SK-N-SH treated with all-trans-retinoic acid at 6 μM for 48 hours (cell line): ENCODE measurements around the gene GPR137.

ENCODE experiments used
- ATAC-seq: fragments of 200-7000 bp; cut with Tn5 transposase; 3 replicates; pipeline ENCODE4 v1.9.1; 2020; ENCODE audit warnings: mild to moderate bottlenecking, moderate library complexity
- BACH2 ChIP-seq: fragments of 250-450 bp; sonication (Bioruptor Pico); IDR thresholded peaks from 2 replicates; pipeline ENCODE4 v1.9.0; 2021; ENCODE audit warnings: mild to moderate bottlenecking, borderline replicate concordance
- CSDC2 ChIP-seq: fragments of 250-450 bp; sonication (Bioruptor Pico); IDR thresholded peaks from 2 replicates; pipeline ENCODE4 v1.5.0; 2020; ENCODE audit warnings: mild to moderate bottlenecking, moderate library complexity
- ESRRG ChIP-seq: fragments of 250-450 bp; sonication (Bioruptor Pico); IDR thresholded peaks from 2 replicates; pipeline ENCODE4 v1.6.1; 2021; ENCODE audit warnings: mild to moderate bottlenecking
- GLIS3 ChIP-seq: fragments of 250-450 bp; sonication (Bioruptor Pico); IDR thresholded peaks from 2 replicates; pipeline ENCODE4 v1.5.0; 2020; ENCODE audit warnings: mild to moderate bottlenecking, moderate library complexity
- OSR1 ChIP-seq: fragments of 250-450 bp; sonication (Bioruptor Pico); IDR thresholded peaks from 2 replicates; pipeline ENCODE4 v1.8.0; 2022; ENCODE audit warnings: moderate library complexity, mild to moderate bottlenecking, inconsistent platforms
- PPARA ChIP-seq: fragments of 250-450 bp; sonication (Bioruptor Pico); IDR thresholded peaks from 2 replicates; pipeline ENCODE4 v1.5.0; 2020; ENCODE audit warnings: mild to moderate bottlenecking, borderline replicate concordance
- RARB ChIP-seq: fragments of 250-450 bp; sonication (Bioruptor Pico); IDR thresholded peaks from 2 replicates; pipeline ENCODE4 v1.8.0; 2021; ENCODE audit warnings: mild to moderate bottlenecking, moderate library complexity
- TCF4 ChIP-seq: fragments of 250-450 bp; sonication (Bioruptor Pico); IDR thresholded peaks from 2 replicates; pipeline ENCODE4 v1.8.0; 2021; ENCODE audit warnings: mild to moderate bottlenecking, moderate library complexity, borderline replicate concordance
- ZC3H10 ChIP-seq: fragments of 250-450 bp; sonication (Bioruptor Pico); IDR thresholded peaks from 2 replicates; pipeline ENCODE4 v1.5.1; 2021; ENCODE audit warnings: mild to moderate bottlenecking, moderate library complexity
- ZFP3 ChIP-seq: fragments of 250-450 bp; sonication (Bioruptor Pico); IDR thresholded peaks from 2 replicates; pipeline ENCODE4 v1.5.0; 2020; ENCODE audit warnings: mild to moderate bottlenecking, moderate library complexity
- ZFP30 ChIP-seq: fragments of 450-650 bp; formaldehyde crosslinking; IDR thresholded peaks from 2 replicates; pipeline ENCODE4 v1.5.0; 2022; ENCODE audit warnings: mild to moderate bottlenecking, moderate library complexity
- ZNF565 ChIP-seq: fragments of 450-650 bp; formaldehyde crosslinking; conservative IDR thresholded peaks from 2 replicates; pipeline ENCODE4 v1.5.0; 2020; ENCODE audit warnings: low read depth, mild to moderate bottlenecking, moderate library complexity
- ZNF70 ChIP-seq: fragments of 450-650 bp; formaldehyde crosslinking; IDR thresholded peaks from 2 replicates; pipeline ENCODE4 v1.5.0; 2020; ENCODE audit warnings: mild to moderate bottlenecking, moderate library complexity
- ZNF8 ChIP-seq: fragments of 450-650 bp; formaldehyde crosslinking; IDR thresholded peaks from 2 replicates; pipeline ENCODE4 v1.5.0; 2020; ENCODE audit warnings: mild to moderate bottlenecking, moderate library complexity
- TF ChIP-seq, protein P1 (sequence below): fragments of 250-450 bp; sonication (Bioruptor Pico); IDR thresholded peaks from 2 replicates; pipeline ENCODE4 v1.5.1; 2020; ENCODE audit warnings: low read depth, mild to moderate bottlenecking, moderate library complexity
- TF ChIP-seq, protein P2 (sequence below): fragments of 250-450 bp; sonication (Bioruptor Pico); IDR thresholded peaks from 2 replicates; pipeline ENCODE4 v1.8.0; 2021; ENCODE audit warnings: low read depth, mild to moderate bottlenecking, moderate library complexity, borderline replicate concordance
- TF ChIP-seq, protein P3 (sequence below): fragments of 250-450 bp; sonication (Bioruptor Pico); IDR thresholded peaks from 2 replicates; pipeline ENCODE4 v1.5.0; 2020; ENCODE audit warnings: mild to moderate bottlenecking, moderate library complexity
- TF ChIP-seq, protein P4 (sequence below): fragments of 250-450 bp; sonication (Bioruptor Pico); IDR thresholded peaks from 2 replicates; pipeline ENCODE4 v1.8.0; 2020; ENCODE audit warnings: mild to moderate bottlenecking, moderate library complexity, borderline replicate concordance

The GPR137 gene

DNA sequence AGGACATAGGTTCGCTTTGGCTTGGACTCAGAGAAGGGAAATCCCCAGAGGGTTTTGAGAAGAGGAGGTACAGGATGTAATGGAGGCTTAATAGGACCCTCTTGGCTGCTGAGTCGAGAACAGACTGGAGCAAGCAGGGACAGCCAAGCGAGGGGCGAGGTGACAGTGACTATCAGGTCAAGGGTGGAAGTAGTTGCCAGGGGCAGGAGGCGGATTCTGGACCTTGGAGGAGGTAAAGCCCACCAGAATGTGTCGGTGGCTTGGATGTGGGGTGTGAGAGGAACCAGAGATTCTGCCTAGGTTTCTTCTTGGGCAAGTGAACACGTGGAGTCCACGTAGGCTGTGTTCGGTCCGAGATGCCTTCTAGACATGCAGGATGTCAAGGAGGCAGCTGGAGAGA, 27.3 kb downstream of the GPR137 start:
- TF ChIP-seq BACH2 (no peak), ZNF70 (no peak), ZNF565 (CRISPR knock-in tag) (no peak), ESRRG (no peak), ZNF8 (CRISPR knock-in tag) (no peak)
- TF ChIP-seq, protein P1, sequence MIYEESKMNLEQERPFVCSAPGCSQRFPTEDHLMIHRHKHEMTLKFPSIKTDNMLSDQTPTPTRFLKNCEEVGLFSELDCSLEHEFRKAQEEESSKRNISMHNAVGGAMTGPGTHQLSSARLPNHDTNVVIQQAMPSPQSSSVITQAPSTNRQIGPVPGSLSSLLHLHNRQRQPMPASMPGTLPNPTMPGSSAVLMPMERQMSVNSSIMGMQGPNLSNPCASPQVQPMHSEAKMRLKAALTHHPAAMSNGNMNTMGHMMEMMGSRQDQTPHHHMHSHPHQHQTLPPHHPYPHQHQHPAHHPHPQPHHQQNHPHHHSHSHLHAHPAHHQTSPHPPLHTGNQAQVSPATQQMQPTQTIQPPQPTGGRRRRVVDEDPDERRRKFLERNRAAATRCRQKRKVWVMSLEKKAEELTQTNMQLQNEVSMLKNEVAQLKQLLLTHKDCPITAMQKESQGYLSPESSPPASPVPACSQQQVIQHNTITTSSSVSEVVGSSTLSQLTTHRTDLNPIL (CRISPR knock-in tag): no peak

DNA sequence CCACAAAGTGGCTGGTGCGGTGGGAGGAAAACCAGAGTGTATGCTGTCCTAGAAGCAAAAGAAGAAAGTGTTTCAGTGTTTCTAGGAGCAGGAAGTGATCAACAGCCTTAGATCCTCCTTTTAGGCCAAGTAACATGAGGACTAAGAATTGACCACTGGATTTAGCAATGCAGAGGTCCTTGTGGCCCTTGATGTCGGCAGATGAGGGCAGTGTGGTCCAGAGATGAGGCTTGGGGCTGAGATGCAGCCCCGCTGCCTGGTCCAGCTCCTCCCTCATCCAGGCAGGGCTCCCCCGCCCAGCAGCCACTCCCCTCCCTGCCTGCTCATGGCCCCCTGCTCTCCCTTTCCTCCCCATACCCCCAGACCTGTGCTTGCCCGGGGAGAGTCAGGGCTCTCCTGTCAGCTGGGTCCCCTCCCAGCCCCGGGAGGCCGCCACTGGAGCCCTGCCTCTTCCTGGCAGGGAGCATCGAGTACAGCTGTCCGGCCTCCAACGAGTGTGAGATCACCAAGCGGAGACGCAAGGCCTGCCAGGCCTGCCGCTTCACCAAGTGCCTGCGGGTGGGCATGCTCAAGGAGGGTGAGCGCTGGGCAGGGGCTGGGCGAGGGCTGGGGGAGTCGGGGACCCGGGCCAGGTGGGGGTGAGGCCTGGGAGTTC, 28.0 kb downstream of the GPR137 start:
- ATAC-seq: no peak
- TF ChIP-seq CSDC2 (CRISPR knock-in tag): no peak
- TF ChIP-seq PPARA (CRISPR knock-in tag): no peak
- no peak for TF ChIP-seq ZFP30 (CRISPR knock-in tag)
- TF ChIP-seq ZC3H10 (CRISPR knock-in tag): no peak
- TF ChIP-seq ZNF565 (CRISPR knock-in tag): no peak
- TF ChIP-seq, protein P2, sequence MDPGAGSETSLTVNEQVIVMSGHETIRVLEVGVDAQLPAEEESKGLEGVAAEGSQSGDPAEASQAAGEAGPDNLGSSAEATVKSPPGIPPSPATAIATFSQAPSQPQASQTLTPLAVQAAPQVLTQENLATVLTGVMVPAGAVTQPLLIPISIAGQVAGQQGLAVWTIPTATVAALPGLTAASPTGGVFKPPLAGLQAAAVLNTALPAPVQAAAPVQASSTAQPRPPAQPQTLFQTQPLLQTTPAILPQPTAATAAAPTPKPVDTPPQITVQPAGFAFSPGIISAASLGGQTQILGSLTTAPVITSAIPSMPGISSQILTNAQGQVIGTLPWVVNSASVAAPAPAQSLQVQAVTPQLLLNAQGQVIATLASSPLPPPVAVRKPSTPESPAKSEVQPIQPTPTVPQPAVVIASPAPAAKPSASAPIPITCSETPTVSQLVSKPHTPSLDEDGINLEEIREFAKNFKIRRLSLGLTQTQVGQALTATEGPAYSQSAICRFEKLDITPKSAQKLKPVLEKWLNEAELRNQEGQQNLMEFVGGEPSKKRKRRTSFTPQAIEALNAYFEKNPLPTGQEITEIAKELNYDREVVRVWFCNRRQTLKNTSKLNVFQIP (CRISPR knock-in tag): no peak
- TF ChIP-seq, all 23 proteins: peak for 0

More for the DNA sequence above, 27.3 kb downstream of the GPR137 start:
- ATAC-seq: no peak

DNA sequence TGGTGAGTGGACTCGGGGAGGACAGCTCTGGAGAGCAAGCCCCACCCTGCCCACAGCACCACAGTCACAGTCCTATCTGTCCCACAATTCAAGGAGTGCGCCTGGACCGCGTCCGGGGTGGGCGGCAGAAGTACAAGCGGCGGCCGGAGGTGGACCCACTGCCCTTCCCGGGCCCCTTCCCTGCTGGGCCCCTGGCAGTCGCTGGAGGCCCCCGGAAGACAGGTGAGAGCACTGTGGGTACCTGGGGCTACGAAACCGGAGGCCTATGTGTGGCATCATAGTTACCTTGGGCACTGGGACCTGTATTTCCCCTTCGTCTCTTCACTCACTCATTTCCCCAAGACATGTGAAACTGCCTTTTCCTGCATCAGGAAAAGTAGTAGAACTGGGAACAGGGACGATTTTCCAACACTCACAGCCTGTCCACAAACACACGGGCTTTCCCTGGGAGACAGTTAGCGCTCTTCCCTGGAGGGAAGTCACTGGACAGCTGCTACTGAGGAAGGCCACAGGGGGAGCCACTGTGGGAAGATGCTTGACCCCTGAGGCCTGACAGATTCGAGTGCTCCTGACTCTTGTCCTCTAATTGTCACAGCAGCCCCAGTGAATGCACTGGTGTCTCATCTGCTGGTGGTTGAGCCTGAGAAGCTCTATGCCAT, 28.6 kb downstream of the GPR137 start:
- TF ChIP-seq ZNF8 (CRISPR knock-in tag) (no peak), TCF4 (CRISPR knock-in tag) (no peak), ZNF565 (CRISPR knock-in tag) (no peak), RARB (CRISPR knock-in tag) (no peak), BACH2 (no peak), ZFP3 (CRISPR knock-in tag) (no peak), ZNF70 (no peak)
- TF ChIP-seq, protein P3, sequence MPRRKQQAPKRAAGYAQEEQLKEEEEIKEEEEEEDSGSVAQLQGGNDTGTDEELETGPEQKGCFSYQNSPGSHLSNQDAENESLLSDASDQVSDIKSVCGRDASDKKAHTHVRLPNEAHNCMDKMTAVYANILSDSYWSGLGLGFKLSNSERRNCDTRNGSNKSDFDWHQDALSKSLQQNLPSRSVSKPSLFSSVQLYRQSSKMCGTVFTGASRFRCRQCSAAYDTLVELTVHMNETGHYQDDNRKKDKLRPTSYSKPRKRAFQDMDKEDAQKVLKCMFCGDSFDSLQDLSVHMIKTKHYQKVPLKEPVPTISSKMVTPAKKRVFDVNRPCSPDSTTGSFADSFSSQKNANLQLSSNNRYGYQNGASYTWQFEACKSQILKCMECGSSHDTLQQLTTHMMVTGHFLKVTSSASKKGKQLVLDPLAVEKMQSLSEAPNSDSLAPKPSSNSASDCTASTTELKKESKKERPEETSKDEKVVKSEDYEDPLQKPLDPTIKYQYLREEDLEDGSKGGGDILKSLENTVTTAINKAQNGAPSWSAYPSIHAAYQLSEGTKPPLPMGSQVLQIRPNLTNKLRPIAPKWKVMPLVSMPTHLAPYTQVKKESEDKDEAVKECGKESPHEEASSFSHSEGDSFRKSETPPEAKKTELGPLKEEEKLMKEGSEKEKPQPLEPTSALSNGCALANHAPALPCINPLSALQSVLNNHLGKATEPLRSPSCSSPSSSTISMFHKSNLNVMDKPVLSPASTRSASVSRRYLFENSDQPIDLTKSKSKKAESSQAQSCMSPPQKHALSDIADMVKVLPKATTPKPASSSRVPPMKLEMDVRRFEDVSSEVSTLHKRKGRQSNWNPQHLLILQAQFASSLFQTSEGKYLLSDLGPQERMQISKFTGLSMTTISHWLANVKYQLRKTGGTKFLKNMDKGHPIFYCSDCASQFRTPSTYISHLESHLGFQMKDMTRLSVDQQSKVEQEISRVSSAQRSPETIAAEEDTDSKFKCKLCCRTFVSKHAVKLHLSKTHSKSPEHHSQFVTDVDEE (CRISPR knock-in tag): no peak
- TF ChIP-seq, protein P2 (CRISPR knock-in tag): no peak
- TF ChIP-seq, protein P1 (CRISPR knock-in tag): no peak
- no peak for ATAC-seq

DNA sequence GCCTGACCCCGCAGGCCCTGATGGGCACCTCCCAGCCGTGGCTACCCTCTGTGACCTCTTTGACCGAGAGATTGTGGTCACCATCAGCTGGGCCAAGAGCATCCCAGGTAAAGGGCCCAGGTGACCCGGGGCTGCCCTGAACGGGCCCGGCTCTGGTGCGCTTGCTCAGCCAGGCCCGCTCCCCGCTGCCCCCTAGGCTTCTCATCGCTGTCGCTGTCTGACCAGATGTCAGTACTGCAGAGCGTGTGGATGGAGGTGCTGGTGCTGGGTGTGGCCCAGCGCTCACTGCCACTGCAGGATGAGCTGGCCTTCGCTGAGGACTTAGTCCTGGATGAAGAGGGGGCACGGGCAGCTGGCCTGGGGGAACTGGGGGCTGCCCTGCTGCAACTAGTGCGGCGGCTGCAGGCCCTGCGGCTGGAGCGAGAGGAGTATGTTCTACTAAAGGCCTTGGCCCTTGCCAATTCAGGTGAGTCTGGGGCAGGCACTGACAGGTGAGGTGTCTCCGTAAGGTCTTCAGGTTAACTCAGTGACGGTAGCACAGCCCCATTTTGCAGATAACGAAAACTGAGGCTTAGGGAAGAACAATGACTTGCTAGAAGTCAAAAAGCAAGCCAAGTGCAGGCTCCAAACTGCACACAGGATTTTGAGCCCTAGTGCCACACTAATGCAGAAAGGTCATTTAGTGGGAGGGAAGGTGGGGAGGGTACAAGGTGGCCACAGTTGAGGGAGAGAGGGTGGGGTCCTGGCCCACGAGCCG, 29.3 kb downstream of the GPR137 start:
- no peak for ATAC-seq
- TF ChIP-seq CSDC2 (CRISPR knock-in tag) (no peak), ZFP30 (CRISPR knock-in tag) (no peak), ZFP3 (CRISPR knock-in tag) (no peak), GLIS3 (CRISPR knock-in tag) (no peak), TCF4 (CRISPR knock-in tag) (no peak), ZC3H10 (CRISPR knock-in tag) (no peak), OSR1 (no peak)
- TF ChIP-seq, protein P3 (CRISPR knock-in tag): no peak
- TF ChIP-seq, protein P4, sequence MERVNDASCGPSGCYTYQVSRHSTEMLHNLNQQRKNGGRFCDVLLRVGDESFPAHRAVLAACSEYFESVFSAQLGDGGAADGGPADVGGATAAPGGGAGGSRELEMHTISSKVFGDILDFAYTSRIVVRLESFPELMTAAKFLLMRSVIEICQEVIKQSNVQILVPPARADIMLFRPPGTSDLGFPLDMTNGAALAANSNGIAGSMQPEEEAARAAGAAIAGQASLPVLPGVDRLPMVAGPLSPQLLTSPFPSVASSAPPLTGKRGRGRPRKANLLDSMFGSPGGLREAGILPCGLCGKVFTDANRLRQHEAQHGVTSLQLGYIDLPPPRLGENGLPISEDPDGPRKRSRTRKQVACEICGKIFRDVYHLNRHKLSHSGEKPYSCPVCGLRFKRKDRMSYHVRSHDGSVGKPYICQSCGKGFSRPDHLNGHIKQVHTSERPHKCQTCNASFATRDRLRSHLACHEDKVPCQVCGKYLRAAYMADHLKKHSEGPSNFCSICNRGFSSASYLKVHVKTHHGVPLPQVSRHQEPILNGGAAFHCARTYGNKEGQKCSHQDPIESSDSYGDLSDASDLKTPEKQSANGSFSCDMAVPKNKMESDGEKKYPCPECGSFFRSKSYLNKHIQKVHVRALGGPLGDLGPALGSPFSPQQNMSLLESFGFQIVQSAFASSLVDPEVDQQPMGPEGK (CRISPR knock-in tag): no peak
